ENCODE measurements around the gene TIMM13.
A peak's percentile ranks its signal among the peaks of the same experiment; 100 is the strongest.
"Not testable (repeated sequence)": the region's sequence is repeated elsewhere in the genome, so short reads cannot be mapped to it uniquely, and the experiment has no call there.

Gene TIMM13

DNA sequence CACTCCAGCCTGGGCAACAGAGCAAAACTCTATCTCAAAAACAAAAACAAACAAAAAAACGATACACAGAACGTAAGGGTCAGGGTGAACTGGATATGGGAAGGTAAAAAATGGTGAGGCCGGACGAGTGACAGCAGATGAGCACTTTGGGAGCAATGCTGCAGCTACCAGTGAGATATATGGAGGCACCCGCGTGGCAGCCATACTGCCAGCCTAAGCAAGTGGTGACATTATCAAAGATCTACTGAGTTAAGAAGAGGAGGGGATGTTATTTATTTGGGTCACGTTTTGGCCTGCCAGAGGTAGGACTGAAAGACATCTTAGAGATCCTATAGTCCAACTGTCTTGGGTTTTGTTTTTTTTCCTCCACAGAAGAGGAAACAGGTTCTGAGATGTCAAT, 14.2 kb downstream of the TIMM13 start:
- DNase-seq = no peak

DNA sequence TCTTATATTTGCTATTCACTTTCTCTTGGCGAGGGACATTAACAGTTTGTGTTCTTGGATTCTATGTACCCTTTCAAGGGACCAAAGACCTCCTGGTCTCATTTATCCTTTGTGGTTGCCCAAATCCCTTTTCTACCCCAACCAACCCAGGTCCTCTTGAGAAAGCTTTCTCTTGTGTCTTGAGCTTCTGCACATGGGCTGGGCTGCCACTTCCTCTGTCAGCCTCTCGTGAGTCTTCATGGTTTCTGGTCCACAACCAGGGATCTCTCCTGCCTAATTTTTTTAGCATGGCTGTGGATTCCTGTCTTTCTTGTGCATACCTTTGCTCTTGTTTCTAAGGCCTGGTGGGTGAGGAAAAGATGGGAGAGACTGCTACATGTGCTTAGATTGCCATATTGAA, 14.9 kb downstream of the TIMM13 start:
- no peak for DNase-seq

DNA sequence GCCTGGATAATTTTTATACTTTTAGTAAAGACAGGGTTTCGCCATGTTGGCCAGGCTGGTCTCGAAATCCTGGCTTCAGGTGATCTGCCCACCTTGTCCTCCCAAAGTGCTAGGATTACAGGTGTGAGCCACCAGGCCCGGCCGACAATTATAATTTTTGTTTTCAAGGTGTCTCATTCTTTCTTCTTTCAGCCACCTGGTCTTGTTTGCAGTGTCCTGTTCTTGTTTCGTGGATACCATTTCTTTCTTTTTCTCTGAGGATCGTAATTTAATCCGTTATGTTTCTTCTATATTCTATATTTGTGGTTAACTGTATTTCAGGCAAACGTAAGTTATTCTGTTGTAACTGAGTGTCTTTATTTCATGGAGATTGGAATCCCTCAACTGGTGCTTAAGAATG, 15.7 kb downstream of the TIMM13 start:
- DNase-seq = no peak

DNA sequence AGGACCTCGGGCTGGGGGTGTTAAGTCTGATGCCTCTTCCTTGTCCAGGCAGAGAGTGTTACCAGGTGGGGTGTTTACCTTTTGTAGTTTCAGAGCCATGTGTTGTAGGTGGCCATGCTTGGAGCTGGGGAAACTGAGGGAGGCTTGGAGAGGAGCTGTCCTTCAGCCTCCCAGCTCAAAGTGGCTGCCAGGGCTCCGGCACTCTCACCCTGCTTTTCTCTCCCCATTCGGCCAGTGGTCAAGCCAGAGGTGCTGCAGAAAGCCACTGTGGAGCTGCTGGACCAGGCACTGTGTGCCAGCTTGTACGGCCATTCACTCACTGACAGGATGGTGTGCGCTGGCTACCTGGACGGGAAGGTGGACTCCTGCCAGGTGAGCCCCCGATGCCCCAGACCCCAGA, 17.4 kb downstream of the TIMM13 start:
- DNase-seq = no peak

DNA sequence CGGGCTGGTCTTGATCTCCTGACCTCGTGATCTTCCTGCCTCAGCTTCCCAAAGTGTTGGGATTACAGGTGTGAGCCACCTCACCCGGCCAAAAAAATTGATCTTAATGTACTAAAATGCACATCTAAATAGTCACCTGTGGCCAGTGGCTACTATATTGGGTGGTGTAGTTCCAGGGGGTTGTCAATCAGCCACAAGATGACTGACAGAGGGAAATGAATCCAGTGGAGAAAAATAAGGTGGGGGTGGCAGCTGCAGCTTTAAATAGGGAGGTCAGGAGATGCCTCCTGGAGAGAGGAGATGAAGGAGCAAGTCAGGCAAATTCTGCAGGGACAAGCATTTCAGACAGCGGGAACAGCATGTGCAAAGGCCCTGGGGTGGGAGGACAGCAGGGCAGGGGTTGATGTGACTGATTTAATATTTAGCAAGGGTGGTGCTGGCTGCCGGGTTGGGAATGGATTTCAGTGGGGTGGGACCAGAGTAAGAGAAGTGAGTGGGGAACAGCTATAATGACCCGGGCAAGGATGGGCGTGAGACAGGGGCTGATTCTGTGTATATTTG, 18.0 kb downstream of the TIMM13 start:
- DNase-seq = no peak

DNA sequence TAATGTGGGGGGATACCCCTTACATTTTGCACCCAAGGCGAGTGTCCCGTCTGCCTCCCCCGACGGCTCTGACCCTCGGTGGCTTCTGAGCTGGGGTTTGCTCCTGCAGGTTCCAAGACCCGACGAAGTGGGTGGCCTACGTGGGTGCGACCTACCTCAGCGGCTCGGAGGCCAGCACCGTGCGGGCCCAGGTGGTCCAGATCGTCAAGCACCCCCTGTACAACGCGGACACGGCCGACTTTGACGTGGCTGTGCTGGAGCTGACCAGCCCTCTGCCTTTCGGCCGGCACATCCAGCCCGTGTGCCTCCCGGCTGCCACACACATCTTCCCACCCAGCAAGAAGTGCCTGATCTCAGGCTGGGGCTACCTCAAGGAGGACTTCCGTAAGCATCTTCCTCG, 19.1 kb downstream of the TIMM13 start:
- no peak for DNase-seq

DNA sequence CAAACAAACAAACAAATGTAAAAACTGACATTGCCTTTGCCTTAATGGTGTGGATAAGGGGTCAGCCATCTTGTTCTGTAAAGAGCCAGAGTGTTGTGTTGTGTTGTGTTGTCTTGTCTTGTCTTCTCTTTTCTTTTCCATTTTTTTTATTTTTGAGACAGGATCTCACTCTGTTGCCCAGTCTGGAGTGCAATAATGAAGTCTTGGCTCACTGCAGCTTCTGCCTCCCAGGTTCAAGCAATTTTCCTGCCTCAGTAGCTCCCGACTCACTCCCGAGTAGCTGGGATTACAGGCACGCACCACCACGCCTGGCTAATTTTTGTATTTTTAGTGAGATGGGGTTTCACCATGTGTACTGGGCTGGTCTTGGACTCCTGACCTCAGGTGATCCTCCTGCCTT, 27.8 kb downstream of the TIMM13 start:
- DNase-seq = no peak

DNA sequence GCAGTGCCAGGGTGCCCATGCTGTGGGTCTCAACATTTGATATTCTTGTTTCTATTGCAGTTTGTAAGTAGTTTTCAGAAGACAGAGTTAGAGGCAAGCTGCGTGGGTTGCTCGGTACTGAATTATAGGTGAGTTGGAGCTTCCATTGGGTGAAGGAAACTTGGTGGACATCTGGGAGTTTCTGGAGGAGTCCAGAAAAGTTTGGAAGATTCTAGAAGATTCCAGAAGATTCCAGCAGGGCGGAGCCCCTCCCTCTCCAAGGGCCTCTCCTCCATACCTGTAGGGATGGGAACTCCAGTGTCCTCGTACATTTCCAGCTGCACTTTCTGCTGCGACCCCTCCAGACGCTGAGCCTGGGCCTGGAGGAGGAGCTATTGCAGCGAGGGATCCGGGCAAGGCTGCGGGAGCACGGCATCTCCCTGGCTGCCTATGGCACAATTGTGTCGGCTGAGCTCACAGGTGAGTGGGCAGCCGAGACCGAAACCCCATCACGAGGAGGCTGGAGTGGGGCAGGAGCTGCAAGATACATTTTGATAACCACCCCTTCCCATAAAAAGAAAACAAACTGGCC, 28.6 kb downstream of the TIMM13 start:
- DNase-seq = no peak

DNA sequence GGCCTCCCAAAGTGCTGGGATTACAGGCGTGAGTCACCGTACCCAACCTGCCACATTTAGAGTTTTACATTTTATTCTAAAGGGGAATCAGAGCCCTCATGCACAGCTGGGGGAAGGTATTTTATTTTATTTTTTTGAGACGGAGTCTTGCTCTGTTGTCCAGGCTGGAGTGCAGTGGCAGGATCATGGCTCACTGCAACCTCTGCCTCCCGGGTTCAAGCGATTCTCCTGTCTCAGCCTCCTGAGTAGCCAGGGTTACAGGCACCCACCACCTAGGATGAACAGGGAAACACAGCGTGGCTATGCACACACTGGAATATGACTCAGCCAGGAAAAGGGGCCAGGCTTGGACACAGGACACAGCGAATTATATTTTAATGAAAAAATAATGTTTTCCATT, 30.2 kb downstream of the TIMM13 start:
- not testable (repeated sequence) for DNase-seq

DNA sequence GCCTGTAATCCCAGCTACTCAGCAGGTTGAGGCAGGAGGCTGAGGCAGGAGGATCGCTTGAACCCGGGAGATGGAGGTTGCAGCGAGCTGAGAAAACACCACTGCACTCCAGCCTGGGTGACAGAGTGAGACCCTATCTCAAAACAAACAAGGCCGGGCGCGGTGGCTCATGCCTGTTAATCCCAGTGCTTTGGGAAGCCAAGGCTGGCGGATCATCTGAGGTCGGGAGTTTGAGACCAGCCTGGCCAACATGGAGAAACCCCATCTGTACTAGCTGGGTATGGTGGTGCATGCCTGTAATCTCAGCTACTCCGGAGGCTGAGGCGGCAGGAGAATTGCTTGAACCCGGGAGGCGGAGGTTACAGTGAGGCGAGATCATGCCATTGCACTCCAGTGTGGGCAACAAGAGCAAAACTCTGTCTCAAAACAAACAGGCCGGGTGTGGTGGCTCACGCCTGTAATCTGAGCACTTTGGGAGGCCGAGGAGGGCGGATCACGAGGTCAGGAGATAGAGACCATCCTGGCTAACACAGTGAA, 32.0 kb downstream of the TIMM13 start:
- not testable (repeated sequence) for DNase-seq

DNA sequence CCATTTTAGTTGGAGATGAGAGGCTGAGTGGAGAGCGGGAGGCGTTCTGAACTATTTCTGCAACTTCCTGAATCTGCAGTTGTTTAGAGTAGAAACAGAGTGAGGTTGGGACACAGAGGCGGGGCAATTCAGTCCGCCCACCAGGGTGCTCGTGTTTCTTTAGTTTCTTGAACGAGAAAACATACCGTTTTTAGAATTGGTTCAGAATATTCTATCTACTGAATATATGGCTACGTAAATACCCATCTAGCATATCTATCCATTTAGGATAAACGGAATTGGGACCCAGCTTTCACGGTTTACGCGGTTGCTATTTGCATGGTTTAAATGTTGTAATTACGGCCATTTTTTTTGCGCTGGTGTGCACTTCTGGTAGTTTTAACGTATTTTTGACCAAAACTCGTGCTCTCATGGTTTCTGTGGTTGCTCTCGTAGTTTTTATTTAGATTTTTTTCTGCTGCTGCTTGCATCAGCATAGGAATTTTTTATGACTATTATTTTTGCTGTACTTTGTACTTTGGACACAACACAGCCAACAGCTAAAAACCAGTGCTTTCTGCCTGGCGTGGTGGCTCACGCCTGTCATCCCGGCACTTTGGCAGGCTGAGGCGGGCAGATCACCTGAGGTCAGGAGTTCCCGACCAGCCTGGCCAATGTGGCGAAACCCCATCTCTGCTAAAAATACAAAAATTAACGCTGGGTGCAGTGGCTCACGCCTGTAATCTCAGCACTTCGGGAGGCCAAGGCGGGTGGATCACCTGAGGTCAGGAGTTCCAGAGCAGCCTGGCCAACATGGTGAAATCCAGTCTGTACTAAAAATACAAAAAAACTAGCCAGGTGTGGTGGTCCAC, 32.7 kb downstream of the TIMM13 start:
- DNase-seq = no peak

DNA sequence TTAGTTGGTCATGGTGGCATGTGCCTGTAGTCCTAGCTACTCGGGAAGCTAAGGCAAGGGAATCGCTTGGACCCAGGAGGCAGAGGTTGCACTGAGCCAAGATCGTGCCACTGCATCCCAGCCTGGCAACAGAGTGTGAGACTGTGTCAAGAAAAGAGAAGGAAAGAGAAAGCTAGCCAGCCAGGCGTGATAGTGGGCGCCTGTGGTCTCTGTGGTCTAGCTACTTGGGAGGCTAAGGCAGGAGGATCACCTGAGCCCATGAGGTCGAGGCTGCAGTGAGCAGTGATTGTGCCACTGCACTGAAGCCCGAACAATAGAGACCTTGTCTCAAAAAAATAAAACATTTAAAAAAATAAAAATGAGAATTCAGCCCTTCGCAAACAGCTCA, 33.3 kb downstream of the TIMM13 start:
- no peak for DNase-seq

DNA sequence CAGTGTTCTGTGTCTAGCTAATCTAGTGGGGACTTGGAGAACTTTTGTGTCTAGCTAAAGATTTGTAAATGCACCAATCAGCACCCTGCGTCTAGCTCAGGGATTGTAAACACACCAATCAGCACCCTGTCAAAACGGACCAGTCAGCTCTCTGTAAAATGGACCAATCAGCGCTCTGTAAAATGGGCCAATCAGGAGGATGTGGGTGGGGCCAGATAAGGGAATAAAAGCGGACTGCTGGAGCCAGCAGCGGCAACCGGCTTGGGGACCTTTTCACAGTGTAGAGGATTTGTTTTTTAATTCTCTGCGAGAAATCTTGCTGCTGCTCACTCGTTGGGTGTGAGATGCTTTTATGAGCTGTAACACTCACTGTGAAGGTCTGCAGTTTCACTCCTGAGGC, 34.5 kb downstream of the TIMM13 start:
- not testable (repeated sequence) for DNase-seq

DNA sequence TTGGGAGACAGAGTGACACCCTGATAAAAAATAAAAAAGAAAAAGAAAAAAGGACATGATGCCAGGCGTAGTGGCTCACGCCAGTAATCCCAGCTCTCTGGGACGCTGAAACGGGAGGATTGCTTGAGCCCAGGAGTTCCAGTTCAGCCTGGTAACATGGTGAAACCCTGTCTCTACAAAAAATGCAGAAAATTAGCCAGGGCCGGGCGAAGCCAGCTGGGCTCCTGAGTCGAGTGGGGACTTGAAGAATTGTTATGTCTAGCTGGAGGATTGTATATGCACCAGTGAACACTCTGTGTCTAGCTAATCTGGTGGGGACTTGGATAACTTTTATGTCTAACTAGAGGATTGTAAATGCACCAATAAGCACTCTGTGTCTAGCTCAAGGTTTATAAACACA, 35.0 kb downstream of the TIMM13 start:
- no peak for DNase-seq

DNA sequence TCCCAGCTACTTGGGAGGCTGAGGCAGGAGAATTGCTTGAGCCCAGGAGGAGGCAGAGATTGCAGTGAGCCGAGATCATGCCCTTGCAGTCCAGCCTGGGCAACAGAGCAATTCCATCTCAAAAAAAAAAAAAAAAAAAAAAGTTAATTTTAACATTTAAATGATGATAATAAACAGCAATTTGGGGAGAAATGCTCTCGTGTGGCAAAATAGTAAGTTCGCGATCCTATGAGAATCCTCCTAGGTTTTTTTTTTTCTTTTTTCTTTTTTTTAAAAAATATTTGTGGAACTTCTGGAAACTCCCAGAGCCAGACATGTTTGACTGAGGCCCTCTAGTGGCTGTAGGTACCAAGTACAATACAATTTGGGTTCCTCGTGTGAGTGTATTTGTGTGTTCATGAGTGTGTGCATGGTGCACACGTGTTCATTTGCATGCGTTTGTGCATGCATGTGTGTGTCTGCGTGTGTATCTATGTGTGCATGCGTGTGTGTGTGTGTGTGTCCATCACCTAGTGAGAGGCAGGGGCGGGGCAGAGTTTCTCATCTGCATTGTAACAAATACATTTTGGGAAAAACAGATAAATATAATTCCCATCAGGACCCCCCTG, 36.2 kb downstream of the TIMM13 start:
- DNase-seq = peak; percentile 41

DNA sequence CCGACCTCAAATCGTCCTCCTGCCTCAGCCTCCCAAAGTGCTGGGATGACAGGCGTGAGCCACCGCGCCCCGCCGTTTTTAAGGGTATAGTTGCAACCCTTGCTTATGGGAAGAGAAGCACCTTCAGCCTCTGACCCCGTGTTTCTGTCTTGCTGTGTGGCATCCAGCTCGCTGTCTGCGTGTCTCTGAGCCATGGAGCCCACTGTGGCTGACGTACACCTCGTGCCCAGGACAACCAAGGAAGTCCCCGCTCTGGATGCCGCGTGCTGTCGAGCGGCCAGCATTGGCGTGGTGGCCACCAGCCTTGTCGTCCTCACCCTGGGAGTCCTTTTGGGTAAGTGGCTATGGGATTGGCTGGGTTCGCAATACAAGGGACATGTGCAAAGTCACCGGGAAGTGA, 37.8 kb downstream of the TIMM13 start:
- no peak for DNase-seq

DNA sequence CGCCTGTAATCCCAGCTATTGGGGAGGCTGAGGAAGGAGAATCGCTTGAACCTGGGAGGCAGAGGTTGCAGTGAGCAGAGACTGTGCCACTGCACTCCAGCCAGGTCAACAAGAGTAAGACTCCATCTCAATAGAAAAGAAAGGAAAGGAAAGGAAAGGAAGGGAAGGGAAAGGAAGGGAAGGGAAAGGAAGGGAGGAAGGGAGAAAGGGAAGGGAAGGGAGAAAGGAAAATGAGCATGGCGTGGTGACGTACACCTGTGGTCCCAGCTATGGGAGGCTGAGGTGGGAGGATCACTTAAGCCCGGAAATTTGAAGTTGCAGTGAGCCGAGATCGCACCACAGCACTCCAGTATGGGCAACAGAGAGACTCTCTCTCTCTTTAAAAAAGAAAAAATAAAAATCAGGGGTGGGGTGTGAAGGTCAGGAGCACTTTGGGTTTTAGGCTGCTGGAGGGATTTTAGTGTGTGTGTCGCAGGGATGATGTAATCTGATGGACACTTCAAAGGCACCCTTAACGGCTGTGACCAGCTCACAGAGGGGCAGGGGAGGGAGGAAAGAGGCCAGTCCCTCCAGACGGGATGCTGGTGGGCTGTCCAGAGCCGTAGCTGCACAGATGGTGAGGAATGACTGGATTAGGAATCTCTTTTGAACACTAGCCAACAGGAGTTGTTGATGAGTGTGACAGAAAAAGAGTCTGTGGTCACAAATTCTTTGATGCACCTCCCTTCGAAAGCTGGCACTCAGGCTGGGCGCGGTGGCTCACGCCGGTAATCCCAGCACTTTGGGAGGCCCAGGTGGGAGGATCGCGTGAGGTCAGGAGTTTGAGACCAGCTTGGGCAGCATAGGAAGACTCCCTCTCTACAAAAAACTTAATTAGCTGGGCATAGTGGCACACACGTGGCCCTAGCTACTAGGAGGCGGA, 39.8 kb downstream of the TIMM13 start:
- DNase-seq = no peak

DNA sequence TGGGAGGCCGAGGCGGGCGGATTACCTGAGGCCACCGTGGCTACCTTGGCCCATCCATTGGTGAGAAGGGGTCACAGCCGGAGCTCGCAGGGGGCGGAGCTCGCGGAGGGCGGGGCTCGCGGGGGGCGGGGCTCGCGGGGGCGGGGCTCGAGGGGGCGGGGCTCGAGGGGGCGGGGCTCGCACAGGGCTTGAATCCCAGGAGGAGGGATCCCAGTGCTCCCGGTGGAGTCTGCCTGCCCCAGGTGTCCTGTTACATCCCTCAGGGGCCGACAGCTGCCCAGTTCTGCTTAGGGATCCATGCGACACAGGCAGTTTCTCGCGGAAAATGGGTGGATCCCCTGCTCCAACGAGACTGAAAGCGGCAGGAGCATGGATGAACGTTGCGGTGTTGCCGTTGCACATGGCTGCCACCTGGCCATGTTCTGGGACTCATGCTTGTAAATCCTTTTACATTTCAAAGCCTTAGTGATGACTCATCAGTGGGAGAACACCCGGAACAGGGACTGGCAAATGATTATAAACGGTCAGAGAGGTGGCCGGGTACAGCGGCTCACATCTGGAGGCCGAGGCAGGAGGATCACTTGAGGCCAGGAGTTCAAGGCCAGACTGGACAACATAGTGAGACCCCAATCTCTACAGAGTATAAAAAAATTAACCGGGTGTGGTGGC, 42.2 kb downstream of the TIMM13 start:
- peak; percentile 84 for DNase-seq

DNA sequence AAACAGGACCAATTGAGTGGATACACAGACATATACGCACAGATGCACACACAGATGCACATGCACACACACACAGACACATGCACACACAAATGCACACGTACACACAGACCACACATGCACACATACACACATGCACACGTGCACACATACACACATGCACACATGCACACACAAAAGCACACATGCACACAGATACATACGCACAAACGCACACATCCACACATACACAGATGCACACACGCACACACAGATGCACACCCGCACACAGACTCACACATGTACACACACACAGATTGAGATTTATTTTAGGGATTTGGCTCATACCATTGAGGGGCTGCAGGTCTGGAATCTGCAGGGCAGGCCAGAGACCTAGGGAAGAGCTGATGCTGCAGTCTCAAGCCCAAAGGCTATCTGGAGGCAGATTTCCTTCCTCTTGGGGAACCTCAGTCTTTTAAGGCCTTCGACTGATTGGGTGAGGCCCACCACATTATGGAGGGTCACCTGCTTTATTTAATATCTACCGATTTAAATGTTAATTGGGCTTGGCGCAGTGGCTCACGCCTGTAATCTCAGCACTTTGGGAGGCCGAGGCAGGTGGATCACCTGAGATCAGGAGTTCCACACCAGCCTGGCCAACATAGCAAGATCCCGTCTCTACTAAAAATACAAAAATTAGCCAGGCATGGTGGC, 44.7 kb downstream of the TIMM13 start:
- no peak for DNase-seq

DNA sequence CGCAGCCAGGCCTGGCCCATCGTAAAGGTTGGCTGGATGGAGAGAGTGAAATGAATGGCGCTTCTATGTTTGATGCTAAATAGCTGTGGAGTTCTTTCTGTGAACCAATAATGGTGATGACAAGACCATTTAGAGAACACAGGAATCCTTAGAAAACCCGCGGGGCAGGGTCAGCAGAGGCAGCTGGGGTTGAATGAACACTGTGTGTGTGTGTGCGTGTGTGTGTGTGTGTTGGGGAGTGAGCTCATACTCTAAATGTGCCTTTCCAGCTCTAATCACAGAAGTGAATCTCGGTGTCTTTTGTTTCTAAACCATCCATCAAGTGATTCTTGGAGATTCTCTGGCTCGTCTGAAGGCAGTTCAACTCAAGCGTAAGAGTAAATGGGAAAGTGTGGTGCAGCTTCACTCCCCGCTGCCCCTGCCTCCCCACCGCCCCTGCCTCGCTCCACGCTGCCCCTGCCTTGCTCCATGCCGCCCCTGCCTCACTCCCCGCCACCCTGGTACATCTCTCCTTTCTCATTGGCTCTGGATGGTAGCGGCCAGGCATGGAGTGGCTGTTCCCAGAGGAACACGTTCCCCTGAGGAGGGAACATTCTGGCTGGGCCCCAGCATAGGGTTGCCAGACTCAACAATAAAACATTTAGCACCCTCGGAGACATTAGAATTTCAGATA, 46.1 kb downstream of the TIMM13 start:
- DNase-seq = no peak

DNA sequence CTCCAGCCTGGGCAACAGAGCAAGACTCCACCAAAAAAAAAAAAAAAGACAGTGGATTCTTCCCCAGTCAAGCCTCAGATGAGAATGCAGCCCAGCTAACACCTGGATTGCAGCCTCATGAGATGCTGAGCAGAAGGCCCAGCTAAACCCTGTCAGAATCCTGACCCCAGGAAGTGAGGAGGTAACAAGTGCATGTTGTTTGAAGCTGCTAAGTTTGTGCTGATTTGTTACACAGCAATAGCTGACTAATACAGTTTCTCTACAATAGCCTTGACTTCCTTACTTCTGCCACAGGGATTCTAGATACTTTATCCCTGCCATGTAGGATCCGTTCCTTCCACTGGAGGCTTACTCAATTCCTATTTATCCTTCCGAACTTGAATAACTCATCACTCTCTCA, 46.8 kb downstream of the TIMM13 start:
- DNase-seq = no peak
